GM18511 (cell line): Measurements from ENCODE around the gene CFL1.

Source experiments
- ATAC-seq: cut with Tn5 transposase; IDR thresholded peaks from one replicate; pipeline ENCODE4 v1.9.1; 2021; ENCODE audit warnings: mild to moderate bottlenecking, moderate library complexity; ENCODE audit not compliant: unreplicated experiment

Gene CFL1

DNA sequence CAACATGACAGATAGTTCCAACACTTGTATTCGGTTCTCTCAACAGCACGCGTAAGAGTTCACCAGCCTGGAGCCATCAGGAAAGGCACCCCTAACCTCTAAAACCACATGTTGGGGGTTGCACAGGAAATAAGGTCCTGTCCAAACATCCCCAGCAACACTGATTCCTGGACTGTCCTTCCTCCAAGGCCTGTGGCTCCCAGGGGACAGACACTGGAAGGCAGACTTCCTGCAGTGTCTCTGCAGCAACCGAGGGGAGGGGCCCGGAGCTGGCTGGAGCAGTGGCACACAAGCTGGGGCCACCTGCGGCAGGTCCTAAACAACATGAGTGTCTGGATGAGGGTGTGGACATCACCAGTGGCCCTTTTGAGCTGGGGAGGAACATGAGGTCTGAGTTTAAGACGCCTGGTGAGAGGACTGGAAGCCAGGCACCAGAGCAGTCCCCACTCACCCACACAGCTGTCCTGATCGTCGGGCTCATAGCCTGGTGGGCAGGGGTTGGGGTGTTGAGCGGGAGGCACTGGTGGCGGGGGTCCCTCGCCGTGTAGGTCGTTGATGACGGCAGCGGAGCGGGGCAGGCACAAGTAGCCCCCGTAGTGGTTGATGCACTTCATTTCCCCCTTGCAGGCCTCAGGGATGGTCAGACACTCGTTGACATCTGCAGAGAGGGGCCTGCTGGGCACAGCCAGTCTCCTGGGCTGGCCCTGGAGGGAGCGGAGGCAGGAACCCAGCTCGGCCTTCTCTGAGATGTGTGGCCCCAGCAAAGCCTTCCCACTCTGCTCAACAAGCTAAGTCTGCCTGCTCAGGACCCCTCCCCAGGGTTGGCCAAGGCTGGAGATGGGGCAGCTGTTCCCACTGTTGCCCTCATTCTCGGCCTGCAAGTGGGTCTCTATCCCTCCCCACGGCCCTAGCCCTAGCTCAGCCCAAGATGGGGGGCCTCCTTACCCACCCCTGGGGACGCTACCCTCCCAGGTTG lies 13.0 kb upstream of the CFL1 start:
- no peak for ATAC-seq

DNA sequence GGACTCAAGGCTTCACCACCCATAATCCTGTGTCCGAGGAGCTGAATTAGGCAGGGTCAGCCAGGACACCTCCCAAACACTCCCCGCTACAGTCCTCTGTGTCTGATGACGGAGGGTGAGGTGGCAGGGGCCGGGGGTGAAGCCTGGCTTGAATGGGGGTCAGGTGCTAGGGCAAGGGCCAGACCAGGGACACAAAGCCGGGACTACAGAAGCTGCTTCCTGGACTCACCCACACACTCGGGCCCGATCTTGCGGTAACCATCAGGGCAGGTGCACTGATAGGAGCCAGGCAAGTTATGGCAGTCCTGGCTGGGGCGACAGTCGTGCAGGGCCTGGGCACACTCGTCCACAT lies 12.3 kb upstream of the CFL1 start:
- ATAC-seq = no peak

DNA sequence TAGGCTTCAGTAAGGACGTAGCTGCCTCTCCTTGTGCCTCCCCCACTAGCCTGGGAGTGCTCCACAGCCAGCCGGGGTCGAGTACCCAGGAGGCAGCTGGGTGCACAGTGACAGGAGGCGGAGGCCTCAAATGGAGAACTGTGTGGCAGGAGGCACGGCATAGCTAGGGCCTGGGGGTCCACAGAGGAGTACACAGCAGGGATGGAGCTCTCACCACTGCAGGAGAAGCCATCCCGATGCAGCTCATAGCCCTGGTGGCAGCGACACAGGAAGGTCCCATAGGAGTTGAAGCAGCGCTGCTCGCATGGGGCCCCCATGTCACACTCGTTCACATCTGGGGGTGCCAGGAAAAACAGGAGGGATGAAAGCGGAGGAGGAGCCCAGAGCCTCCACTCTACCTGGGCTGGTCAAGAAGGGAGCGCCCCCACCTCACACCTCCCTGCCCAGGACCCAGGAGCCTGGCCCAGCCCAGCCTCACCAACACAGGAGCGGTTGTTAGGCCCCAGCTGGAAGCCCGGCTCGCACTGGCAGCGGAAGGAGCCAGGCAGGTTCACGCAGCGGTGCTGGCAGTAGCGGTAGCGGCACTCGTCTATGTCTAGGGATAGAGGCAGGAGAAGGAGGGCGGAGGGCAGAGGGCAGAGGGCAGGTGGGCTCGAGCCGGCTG lies 11.8 kb upstream of the CFL1 start:
- ATAC-seq = no peak

DNA sequence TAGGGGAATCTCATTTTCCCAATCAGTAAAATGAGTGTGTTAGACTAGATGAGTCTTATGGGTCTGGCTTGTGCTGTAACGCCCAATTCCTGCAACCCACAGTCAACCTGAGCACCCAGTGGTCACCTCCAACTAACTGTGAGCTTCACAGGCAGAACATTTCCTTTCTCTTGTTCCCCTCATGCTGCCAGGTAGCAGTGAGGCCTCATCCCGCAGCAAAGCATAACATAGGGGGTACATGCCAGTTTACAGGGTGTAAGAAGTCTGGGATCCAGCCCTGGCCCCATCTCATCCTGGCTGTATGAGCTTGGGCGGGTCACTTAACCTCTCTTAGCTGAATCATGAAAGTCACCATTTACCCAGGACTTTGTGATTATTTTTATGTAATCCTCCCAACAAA lies 10.9 kb upstream of the CFL1 start:
- ATAC-seq = no peak

DNA sequence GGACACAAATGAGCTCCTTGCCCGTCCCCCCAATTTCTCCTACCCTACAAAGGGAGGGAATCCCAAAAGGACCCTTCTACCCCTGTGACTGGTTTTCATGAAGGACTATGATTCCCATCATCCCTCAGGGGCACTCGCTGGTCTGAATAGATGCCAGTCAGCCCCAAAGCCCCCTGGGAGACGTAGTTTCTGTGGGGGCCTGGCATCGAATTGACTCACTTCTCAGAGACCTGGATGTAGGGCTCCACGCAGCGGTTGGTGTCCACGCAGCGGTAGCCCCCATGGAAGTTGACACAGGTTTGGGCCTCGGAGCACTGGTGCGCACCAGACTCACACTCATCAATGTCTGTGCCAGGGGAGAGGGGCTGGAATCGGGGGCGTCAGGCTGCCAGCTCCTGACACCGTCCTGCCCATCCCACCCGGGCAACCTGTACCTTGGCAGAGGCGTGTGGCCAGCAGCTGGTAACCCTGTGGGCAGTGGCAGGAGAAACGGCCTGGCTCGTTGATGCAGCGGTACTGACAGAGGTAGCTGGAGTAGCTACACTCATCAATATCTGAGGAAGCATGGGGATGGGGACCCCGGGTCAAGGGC lies 10.2 kb upstream of the CFL1 start:
- ATAC-seq = no peak

DNA sequence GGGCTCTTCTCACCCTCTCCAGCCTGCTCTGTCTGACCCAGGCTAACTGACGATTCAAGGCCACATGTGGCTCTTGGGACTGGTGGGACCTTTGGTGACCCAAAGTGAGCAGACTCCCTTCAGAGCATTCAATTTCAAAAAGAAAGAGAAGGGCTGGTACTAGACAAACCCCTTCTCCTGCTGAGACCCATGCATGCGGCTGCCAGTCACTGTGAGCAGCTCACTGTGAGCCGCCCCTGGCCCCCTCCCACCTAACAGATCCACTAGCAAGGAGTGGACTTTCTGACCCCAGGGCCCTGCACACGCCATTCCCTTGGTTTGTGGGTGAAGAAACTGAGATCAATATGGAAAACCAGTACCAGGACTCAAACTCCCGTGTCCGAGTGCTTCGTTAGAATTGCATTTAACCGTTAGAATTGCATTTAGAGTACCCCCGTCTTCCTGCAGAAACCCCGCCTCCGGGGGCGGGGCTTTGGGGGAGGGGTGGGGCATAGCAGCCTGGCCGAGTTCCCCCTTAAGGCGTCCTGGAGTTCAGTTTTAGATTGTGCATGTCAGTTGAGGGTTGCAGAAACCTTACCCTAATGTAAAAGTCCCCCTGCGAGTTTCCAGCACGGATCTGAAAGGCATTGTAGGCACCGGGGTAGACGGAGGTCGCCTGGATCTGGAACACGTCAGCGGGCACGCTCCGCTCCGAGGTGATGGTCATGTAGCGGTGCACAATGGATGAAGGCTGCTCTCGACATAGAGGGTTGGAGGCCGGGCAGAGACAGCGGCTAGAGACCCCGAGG lies 9.5 kb upstream of the CFL1 start:
- no peak for ATAC-seq

DNA sequence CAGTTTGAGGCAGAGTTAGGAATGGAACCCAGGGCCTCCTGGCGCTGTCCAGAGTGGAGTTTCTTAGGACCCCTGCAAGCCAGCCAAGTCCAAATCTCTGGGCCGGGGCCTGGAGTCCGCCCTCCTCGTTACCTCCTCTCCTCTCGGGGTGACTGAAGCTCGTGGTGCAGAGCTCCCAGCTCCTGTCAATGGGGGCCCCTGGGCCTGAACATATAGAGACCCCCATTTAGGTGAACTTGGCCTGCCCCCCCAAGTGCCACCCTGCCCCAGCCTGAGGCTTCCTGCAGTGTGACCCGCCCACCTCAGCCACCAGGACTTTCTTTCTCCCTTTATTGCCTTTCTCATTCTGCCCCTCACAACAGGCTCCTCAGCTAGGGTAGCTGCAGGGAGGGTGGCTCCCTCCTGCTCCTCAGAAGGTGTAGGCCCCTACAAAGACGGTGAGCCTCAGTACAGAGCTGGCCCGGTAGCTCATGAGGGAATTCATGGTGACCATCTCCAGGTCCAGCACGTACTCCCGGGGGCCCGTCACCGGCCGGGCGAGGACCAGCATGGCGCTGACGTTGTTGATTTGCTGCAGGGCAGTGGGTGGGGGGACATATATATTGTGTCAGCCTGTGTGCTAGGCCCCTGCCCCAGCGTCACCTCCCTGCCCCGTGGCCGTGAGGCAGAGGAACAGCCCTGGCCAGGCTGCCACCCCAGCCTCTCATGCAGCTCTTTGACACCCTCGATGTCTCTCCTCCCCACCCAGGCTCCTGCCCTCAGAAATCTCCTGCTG lies 8.7 kb upstream of the CFL1 start:
- no peak for ATAC-seq

DNA sequence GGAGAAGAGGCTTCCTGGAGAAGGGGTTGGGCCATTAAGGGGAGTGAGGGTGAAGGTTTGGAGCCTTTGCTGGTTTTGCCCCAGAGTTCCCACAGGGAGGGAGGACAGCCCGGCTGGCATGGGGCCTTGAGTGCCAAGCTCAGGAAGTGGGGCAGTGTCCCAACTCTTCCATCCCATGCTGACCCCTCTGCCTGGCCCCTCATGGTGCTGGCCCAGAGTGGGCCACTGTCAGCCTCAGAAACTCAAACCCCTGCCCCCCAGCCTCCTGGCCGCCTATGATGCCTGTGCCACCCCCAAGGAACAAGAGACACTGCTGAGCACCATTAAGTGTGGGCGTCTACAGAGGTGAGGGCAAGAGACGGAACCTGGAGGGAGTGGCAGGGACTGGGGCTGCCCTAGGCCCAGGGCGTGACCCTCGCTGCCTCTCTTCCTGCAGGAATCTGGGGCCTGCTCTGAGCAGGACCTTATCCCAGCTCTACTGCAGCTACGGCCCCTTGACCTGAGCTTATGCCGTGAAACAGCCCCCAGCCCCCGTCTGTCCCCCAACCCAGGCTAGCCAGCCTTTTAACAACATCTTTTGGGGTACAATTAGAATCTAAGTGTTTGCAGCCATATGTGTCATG lies 7.7 kb upstream of the CFL1 start:
- ATAC-seq = no peak

DNA sequence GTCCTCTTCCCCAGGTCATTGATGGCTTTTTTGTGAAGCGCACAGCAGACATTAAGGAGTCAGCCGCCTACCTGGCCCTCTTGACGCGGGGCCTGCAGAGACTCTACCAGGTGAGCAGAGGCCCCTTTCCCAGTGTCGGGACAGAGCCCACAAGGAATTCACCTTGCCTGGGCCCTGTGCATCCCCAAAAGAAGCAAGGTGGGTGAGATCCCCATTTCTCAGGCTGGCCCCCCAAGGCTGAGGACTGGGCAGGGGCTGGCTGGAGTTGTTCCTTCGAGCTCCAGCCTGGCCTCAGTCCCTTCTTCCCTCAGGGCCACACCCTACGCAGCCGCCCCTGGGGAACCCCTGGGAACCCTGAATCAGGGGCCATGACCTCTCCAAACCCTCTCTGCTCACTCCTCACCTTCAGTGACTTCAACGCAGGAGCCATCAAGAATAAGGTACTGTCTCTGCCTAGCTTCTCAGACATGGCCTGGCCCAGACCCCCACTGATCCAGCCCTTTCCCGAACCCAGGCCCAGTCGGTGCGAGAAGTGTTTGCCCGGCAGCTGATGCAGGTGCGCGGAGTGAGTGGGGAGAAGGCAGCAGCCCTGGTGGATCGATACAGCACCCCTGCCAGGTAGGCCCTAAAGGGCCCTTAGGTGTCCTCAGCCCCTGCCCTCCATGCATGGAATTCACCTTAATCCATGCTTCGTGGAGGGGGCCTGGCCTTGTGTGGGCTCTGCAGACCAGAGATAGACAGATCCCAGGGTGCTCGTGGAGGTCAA lies 6.9 kb upstream of the CFL1 start:
- no peak for ATAC-seq

DNA sequence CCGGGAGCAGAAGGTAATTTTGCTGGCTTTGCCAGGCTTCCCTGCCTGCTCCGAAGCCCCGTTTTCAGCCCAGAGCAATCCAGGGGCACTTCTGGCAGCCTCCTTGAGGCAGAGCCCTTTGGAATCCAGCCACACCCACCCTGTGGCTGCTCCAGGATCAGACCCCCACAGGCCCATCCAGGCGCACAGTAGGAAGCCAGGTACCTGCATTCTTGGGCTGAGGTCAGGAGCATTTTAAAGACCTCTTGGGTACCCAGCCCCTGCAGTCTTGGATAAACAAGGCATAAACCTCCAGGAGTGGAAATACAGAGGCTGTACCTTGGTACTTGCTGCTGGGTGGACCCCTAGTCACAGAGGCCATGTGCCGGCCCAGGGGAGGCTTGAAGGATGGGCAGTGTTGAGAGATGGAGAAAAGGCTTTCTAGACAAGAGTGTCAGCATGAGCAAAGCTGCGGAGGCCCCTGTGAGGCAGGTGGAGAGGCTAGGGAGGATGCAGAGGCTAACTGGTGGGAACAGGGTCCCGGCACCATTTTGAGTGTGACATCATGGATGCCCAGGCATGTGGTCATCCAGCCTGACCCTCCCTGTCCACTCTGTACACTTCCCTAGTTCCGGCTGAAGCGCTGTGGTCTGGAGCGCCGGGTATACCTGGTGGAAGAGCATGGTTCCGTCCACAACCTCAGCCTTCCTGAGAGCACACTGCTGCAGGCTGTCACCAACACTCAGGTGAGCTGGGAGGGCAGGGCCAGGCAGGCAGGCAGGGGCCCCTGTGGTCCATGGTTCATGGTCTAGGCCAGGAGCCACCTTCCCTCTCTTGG lies 6.1 kb upstream of the CFL1 start:
- ATAC-seq = no peak

DNA sequence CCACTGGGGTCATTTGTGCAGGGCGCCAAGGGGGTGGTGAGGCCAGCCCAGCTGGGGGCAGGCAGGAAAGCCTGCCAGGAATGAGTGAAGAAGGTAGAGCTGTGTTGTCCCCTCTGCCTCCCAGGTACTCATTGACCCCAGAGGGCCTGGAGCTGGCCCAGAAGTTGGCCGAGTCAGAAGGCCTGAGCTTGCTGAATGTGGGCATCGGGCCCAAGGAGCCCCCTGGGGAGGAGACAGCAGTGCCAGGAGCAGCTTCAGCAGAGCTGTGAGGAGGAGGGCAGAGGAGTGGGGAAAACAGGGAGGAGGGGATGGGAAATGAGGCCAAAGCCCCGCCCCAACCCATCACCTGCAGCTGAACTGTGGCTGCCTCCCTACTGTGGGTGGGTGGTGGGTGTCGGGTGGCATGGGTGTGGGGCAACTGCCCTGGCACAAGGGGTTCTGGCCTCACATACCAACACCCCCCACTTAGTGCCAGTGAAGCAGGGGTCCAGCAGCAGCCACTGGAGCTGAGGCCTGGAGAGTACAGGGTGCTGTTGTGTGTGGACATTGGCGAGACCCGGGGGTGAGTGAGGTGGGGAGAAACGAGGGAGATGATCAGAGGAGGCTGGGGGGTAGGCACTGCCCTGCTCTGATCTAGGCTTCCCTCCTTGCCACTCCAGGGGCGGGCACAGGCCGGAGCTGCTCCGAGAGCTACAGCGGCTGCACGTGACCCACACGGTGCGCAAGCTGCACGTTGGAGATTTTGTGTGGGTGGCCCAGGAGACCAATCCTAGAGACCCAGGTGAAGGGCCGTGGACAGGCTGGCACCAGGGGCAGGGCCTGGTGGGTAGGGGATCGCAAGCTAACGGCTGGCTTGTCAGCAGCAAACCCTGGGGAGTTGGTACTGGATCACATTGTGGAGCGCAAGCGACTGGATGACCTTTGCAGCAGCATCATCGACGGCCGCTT lies 5.2 kb upstream of the CFL1 start:
- no peak for ATAC-seq

DNA sequence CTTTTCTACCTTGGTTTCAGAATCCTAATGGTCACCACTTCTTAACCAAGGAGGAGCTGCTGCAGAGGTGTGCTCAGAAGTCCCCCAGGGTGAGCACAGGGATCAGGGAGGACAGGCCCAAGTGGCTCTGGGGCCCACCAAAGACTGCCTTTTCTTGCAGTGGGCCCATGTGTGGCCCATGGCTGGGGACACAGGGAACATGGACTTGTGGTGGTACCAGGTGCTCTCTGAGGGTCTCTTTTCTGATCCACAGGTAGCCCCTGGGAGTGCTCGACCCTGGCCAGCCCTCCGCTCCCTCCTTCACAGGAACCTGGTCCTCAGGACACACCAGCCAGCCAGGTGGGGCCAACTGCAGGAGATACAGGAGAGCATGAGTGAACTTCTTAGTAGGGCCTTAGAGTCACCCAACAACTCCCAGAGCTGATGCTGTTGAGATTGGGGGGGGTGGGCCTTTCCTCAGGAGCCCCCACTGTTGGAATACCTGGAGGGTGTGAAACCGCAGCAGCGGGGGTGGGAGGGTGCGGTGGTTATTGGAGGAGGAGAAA lies 4.3 kb upstream of the CFL1 start:
- no peak for ATAC-seq

DNA sequence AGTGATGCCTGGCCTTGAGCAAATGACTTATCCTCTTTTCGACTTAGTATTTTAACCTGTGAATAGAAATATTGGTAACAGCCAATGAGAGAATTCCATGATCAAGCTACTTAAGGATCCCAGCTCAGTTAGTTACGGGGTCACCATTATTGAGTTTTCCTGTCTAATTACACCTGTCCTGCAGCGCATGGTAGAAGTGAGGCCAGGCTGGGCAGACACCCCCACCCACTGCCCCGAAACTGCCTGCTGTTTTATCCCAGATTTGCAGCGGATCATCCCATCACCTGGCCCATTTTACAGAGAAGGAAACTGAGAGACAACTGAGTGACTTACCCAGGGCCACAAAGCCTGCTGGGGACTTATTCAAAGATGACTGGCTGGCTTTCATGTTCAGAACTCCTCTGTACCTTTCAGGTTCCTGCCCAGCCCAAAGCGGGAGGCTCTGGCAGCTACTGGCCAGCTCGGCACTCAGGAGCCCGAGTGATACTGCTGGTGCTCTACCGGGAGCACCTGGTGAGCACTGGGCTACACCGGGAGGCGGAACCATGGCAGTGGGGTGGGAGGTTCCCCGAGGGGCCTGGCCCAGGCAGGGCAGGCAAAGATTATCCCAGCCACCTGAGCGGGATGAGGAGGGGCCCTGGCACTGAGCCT lies 3.7 kb upstream of the CFL1 start:
- ATAC-seq = no peak

DNA sequence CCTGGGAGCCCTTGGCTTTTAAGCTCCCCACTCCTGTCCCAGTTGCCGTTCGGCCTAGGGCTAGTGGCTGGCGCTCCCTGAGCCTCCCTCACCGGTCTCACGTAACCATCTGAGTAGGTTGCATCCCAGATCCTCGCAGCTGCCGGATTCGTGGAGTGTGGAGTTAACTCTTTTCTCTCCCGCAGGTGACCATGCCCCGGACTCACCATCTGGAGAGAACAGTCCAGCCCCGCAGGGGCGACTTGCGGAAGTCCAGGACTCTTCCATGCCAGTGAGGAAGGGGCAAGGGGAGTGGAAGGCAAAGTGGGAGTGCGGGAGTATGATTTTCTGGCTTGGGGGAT lies 3.2 kb upstream of the CFL1 start:
- ATAC-seq = no peak

DNA sequence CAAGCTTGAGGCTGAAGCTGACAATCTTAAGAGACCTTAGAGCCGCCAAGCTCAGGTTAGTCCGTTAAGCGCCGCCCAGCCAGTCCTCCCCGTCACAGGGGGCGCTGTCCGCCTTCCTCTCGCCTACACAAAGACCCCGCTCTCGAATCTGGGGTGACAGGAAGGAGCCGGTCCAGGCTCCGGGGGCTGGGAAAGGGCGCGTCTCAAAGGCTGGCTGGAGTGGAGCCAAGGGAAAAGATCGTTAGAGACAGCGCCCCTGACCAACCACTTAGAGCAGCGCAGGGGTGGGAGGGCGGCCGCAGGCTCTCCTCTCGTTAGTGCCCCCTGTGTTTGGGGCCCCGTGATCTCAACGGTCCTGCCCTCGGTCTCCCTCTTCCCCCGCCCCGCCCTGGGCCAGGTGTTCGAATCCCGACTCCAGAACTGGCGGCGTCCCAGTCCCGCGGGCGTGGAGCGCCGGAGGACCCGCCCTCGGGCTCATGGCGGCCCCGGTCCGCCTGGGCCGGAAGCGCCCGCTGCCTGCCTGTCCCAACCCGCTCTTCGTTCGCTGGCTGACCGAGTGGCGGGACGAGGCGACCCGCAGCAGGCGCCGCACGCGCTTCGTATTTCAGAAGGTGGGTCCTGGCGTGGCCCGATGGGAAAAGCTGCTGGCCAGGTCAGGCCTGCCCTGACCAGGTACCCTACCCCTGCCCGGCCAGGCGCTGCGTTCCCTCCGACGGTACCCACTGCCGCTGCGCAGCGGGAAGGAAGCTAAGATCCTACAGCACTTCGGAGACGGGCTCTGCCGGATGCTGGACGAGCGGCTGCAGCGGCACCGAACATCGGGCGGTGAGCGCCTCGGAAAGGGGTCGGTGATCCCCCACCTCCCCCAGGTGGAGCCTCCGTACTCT lies 2.5 kb upstream of the CFL1 start, which contains the start of gene MUS81:
TSS of gene MUS81 (plus strand) at position 156 of the 887 bp plus-strand sequence. CDS start at position 477, 321 bp downstream.
- ATAC-seq = peak; percentile 39
